HG03442 (cell line): ENCODE data around the gene BEAN1.
A peak's percentile ranks its signal among the peaks of the same experiment; 100 is the strongest.
"Not testable (repeated sequence)": the region's sequence is repeated elsewhere in the genome, so short reads cannot be mapped to it uniquely, and the experiment has no call there.

Experiments used
- ATAC-seq: cut with Tn5 transposase; IDR thresholded peaks from one replicate; pipeline ENCODE4 v1.9.1; 2021; ENCODE audit warnings: mild to moderate bottlenecking, moderate library complexity; ENCODE audit not compliant: unreplicated experiment

The BEAN1 gene

GRCh38 chr16:66502020-66502913 lies 75.2 kb downstream of the BEAN1 start:
- ATAC-seq = no peak

GRCh38 chr16:66503030-66503429 lies 75.9 kb downstream of the BEAN1 start:
- no peak for ATAC-seq

GRCh38 chr16:66503612-66504011 lies 76.5 kb downstream of the BEAN1 start:
- no peak for ATAC-seq

- no peak for ATAC-seq
These were observed 80.7 kb downstream of the BEAN1 start for GRCh38 chr16:66507731-66508239.

GRCh38 chr16:66508248-66508913 lies 81.3 kb downstream of the BEAN1 start:
- ATAC-seq = peak; percentile 61

- no peak for ATAC-seq
These were observed 81.9 kb downstream of the BEAN1 start for GRCh38 chr16:66508914-66509496.

GRCh38 chr16:66509576-66509975 lies 82.5 kb downstream of the BEAN1 start:
- ATAC-seq = no peak

- no peak for ATAC-seq
These were observed 83.2 kb downstream of the BEAN1 start for GRCh38 chr16:66510298-66510697.

- no peak for ATAC-seq
These were observed 83.9 kb downstream of the BEAN1 start for GRCh38 chr16:66510711-66511601.

- ATAC-seq = no peak
These were observed 84.6 kb downstream of the BEAN1 start for GRCh38 chr16:66511602-66512271.

- no peak for ATAC-seq
These were observed 85.4 kb downstream of the BEAN1 start for GRCh38 chr16:66512272-66513110.

- ATAC-seq = no peak
These were observed 86.1 kb downstream of the BEAN1 start for GRCh38 chr16:66513111-66513723.

GRCh38 chr16:66514391-66514790 lies 87.3 kb downstream of the BEAN1 start:
- not testable (repeated sequence) for ATAC-seq

GRCh38 chr16:66514980-66515595 lies 88.0 kb downstream of the BEAN1 start:
- not testable (repeated sequence) for ATAC-seq

GRCh38 chr16:66515596-66516508 lies 88.8 kb downstream of the BEAN1 start:
- ATAC-seq = no peak

- peak; percentile 5 for ATAC-seq
These were observed 89.4 kb downstream of the BEAN1 start for GRCh38 chr16:66516509-66516807.

GRCh38 chr16:66516808-66517585 lies 89.9 kb downstream of the BEAN1 start:
- ATAC-seq = peak; percentile 97
